ENCODE measurements around the gene OPCML. TPM values are rescaled to one million over a fixed set of nuclear protein-coding genes. Genes with fewer than 3 reads are reported as not detected.

The OPCML gene
- polyA plus RNA-seq, 1 donor from 2014 or later: 11.6 TPM

- Histone ChIP-seq H3K36me3 (ENCODE audit: insufficient read depth, low read length) (no peaks in the 10 kb centered on the region), H3K9ac (ENCODE audit: low read length) (no peak overlapping the region), H3K79me2 (replicated peaks; ENCODE audit: insufficient read depth, low read length) (no peaks in the 10 kb centered on the region), H3K9me3 (ENCODE audit: low read length) (no peaks in the 10 kb centered on the region), H3K4me2 (ENCODE audit: low read length) (no peak overlapping the region), H3K4me3 (ENCODE audit: low read length) (no peak overlapping the region), H2AFZ (ENCODE audit: low read depth, low read length) (no peak overlapping the region), H3K27me3 (ENCODE audit: insufficient read depth, low read depth, low read length) (no peaks in the 10 kb centered on the region), H3K27ac (ENCODE audit: low read length) (no peak overlapping the region), H3K9me2 (ENCODE audit: insufficient read depth, low read length) (no peaks in the 10 kb centered on the region), H4K20me1 (ENCODE audit: insufficient read depth) (no peaks in the 10 kb centered on the region), H3F3A (ENCODE audit: insufficient read depth, low read length, poor library complexity, severe bottlenecking) (no peaks in the 10 kb centered on the region)
- TF ChIP-seq MXI1 (conservative IDR thresholded peaks at IDR 0.05; ENCODE audit: poor library complexity, severe bottlenecking): no peak
- no peak for TF ChIP-seq POLR2AphosphoS5 (IDR thresholded peaks at IDR 0.05)
- TF ChIP-seq SMC3 (conservative IDR thresholded peaks at IDR 0.05; ENCODE audit: poor library complexity): no peak
- TF ChIP-seq EP300 (conservative IDR thresholded peaks at IDR 0.05; ENCODE audit: poor library complexity, severe bottlenecking): no peak
- no peak for TF ChIP-seq CTCF (IDR thresholded peaks at IDR 0.05; ENCODE audit: poor library complexity, severe bottlenecking)
- no peak for TF ChIP-seq RAD21 (conservative IDR thresholded peaks at IDR 0.05)
- TF ChIP-seq REST (IDR thresholded peaks at IDR 0.05; ENCODE audit: borderline replicate concordance): no peak
- no peak for TF ChIP-seq EZH2 (IDR thresholded peaks at IDR 0.05; ENCODE audit: borderline replicate concordance, insufficient read depth, low read length, poor library complexity, severe bottlenecking)
- TF ChIP-seq TAF1 (IDR thresholded peaks at IDR 0.05; ENCODE audit: low read depth): no peak
Measured at GRCh38 chr11:133346137-133346536, 186.2 kb downstream of the OPCML start.

DNA sequence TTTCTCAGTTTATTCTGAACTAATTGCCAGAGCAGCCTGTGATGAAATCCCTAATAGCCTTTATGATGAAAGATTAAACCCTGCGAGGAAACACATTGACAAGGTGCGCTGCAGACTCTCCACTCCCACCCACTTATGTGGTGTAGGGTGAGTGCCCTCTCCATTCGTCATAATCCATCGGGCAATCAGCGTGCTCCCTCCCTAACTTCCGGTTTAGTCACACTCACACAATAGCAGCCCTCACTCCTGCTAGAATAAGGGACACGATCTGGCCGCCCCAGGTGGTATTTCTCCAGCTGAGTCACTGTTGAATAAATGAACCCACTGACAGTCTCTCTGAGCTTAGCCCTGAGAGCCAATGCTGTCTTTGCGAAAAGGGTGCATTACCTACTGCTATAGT, 188.3 kb downstream of the OPCML start:
- Histone ChIP-seq H3K4me2 (ENCODE audit: low read length) (no peak overlapping the region), H3K4me3 (ENCODE audit: low read length) (no peak overlapping the region), H3F3A (ENCODE audit: insufficient read depth, low read length, poor library complexity, severe bottlenecking) (no peaks in the 10 kb centered on the region), H3K27ac (ENCODE audit: low read length) (no peak overlapping the region), H3K9me3 (ENCODE audit: low read length) (no peaks in the 10 kb centered on the region), H3K27me3 (ENCODE audit: insufficient read depth, low read depth, low read length) (no peaks in the 10 kb centered on the region), H3K36me3 (ENCODE audit: insufficient read depth, low read length) (no peaks in the 10 kb centered on the region), H4K20me1 (ENCODE audit: insufficient read depth) (no peaks in the 10 kb centered on the region), H3K9me2 (ENCODE audit: insufficient read depth, low read length) (no peaks in the 10 kb centered on the region), H2AFZ (ENCODE audit: low read depth, low read length) (no peak overlapping the region), H3K9ac (ENCODE audit: low read length) (no peak overlapping the region), H3K79me2 (replicated peaks; ENCODE audit: insufficient read depth, low read length) (no peaks in the 10 kb centered on the region)
- TF ChIP-seq EP300 (conservative IDR thresholded peaks at IDR 0.05; ENCODE audit: poor library complexity, severe bottlenecking) (no peak), CTCF (IDR thresholded peaks at IDR 0.05; ENCODE audit: poor library complexity, severe bottlenecking) (no peak), POLR2AphosphoS5 (IDR thresholded peaks at IDR 0.05) (no peak), SMC3 (conservative IDR thresholded peaks at IDR 0.05; ENCODE audit: poor library complexity) (no peak), RAD21 (conservative IDR thresholded peaks at IDR 0.05) (no peak), EZH2 (IDR thresholded peaks at IDR 0.05; ENCODE audit: borderline replicate concordance, insufficient read depth, low read length, poor library complexity, severe bottlenecking) (no peak), REST (IDR thresholded peaks at IDR 0.05; ENCODE audit: borderline replicate concordance) (no peak), MXI1 (conservative IDR thresholded peaks at IDR 0.05; ENCODE audit: poor library complexity, severe bottlenecking) (no peak), TAF1 (IDR thresholded peaks at IDR 0.05; ENCODE audit: low read depth) (no peak)
